Measurements from ENCODE around the gene TAF12. TPM values are rescaled to one million over a fixed set of nuclear protein-coding genes. Genes with fewer than 3 reads are reported as not detected.
"Not testable (repeated sequence)": the region's sequence is repeated elsewhere in the genome, so short reads cannot be mapped to it uniquely, and the experiment has no call there.

Gene TAF12
- polyA plus RNA-seq, 1 experiment, result 31.8 TPM

GRCh38 chr1:28666806-28667205 is 23.9 kb upstream of the TAF12 start:
- H3K4me3 ChIP-seq (ENCODE audit: low read depth, low read length), result no peak overlapping the region
- no peaks in the 10 kb centered on the region for H3K27me3 ChIP-seq (ENCODE audit: control insufficient read depth, insufficient read depth, low read length)
- H3K36me3 ChIP-seq (ENCODE audit: control insufficient read depth, insufficient read depth, low read length), result no peaks in the 10 kb centered on the region
- no peak for DNase-seq (ENCODE audit: low read depth)
- TF ChIP-seq CTCF (IDR thresholded peaks at IDR 0.05; ENCODE audit: insufficient read depth, low read depth, low read length), result no peak
- ChIA-PET CTCF (interaction anchor here (1.3 kb wide), 1 partner anchor 118 kb away, joined by 3 read pairs; no protein-coding TSS in a partner anchor), POLR2A (no interaction called here)

GRCh38 chr1:28663871-28664470 is 21.1 kb upstream of the TAF12 start:
- Histone ChIP-seq H3K4me3 (ENCODE audit: low read depth, low read length) (no peak overlapping the region), H3K27me3 (ENCODE audit: control insufficient read depth, insufficient read depth, low read length) (no peaks in the 10 kb centered on the region), H3K36me3 (ENCODE audit: control insufficient read depth, insufficient read depth, low read length) (no peaks in the 10 kb centered on the region)
- TF ChIP-seq CTCF (IDR thresholded peaks at IDR 0.05; ENCODE audit: insufficient read depth, low read depth, low read length), result no peak
- DNase-seq (ENCODE audit: low read depth), result no peak
- CTCF ChIA-PET, result interaction anchor here (1.2 kb wide), 1 partner anchor 132 kb away, joined by 3 read pairs; no protein-coding TSS in a partner anchor
- POLR2A ChIA-PET, result no interaction called here

GRCh38 chr1:28656335-28656734 is 13.5 kb upstream of the TAF12 start:
- Histone ChIP-seq H3K27me3 (ENCODE audit: control insufficient read depth, insufficient read depth, low read length) (no peaks in the 10 kb centered on the region), H3K4me3 (ENCODE audit: low read depth, low read length) (no peak overlapping the region), H3K36me3 (ENCODE audit: control insufficient read depth, insufficient read depth, low read length) (no peaks in the 10 kb centered on the region)
- POLR2A ChIA-PET, result no interaction called here
- DNase-seq (ENCODE audit: low read depth), result no peak
- TF ChIP-seq CTCF (IDR thresholded peaks at IDR 0.05; ENCODE audit: insufficient read depth, low read depth, low read length), result no peak
- CTCF ChIA-PET, result interaction anchor here (1.3 to 1.5 kb wide), 2 partner anchors 8 to 221 kb away, joined by 3 to 6 read pairs; partner anchors contain the start of gene RNU11

GRCh38 chr1:28655448-28656311 is 12.8 kb upstream of the TAF12 start:
- H3K36me3 ChIP-seq (ENCODE audit: control insufficient read depth, insufficient read depth, low read length); DNase-seq (ENCODE audit: low read depth); POLR2A ChIA-PET; H3K27me3 ChIP-seq (ENCODE audit: control insufficient read depth, insufficient read depth, low read length); H3K4me3 ChIP-seq (ENCODE audit: low read depth, low read length): not testable (repeated sequence)
- CTCF ChIA-PET, result interaction anchor here (0.6 to 1.5 kb wide), 2 partner anchors 222 to 224 kb away, joined by 3 to 6 read pairs; no protein-coding TSS in a partner anchor

GRCh38 chr1:28653870-28654269 is 11.0 kb upstream of the TAF12 start:
- H3K36me3 ChIP-seq (ENCODE audit: control insufficient read depth, insufficient read depth, low read length); DNase-seq (ENCODE audit: low read depth); H3K4me3 ChIP-seq (ENCODE audit: low read depth, low read length); POLR2A ChIA-PET; CTCF ChIA-PET; H3K27me3 ChIP-seq (ENCODE audit: control insufficient read depth, insufficient read depth, low read length): not testable (repeated sequence)
- TF ChIP-seq CTCF (IDR thresholded peaks at IDR 0.05; ENCODE audit: insufficient read depth, low read depth, low read length), result peak; percentile 36; the same call in 1 of the 2 replicates

GRCh38 chr1:28653063-28653462 is 10.2 kb upstream of the TAF12 start:
- H3K27me3 ChIP-seq (ENCODE audit: control insufficient read depth, insufficient read depth, low read length); H3K4me3 ChIP-seq (ENCODE audit: low read depth, low read length); DNase-seq (ENCODE audit: low read depth); CTCF ChIA-PET; POLR2A ChIA-PET; H3K36me3 ChIP-seq (ENCODE audit: control insufficient read depth, insufficient read depth, low read length): not testable (repeated sequence)
